SK-N-MC (cell line): Measurements from ENCODE around the gene BRK1.

Experiments used
- DNase-seq: peaks from one replicate; pipeline ENCODE4 v3.0.0-alpha.2; 2011; ENCODE audit warnings: low read depth, low spot score
- H3K27ac ChIP-seq: fragments of 200-600 bp; sonication (generic); 2 replicates; pipeline ENCODE4 v1.5.1; 2016; ENCODE audit warnings: mixed run types
- H3K36me3 ChIP-seq: fragments of 200-600 bp; sonication (generic); 2 replicates; pipeline ENCODE4 v1.6.1; 2017; ENCODE audit warnings: antibody characterized with exemption, low read length, mixed read lengths; ENCODE audit not compliant: insufficient read depth
- H3K4me3 ChIP-seq: fragments of 200-600 bp; sonication (generic); 2 replicates; pipeline ENCODE4 v1.5.1; 2016
- H3K9ac ChIP-seq: fragments of 200-600 bp; sonication (generic); 2 replicates; pipeline ENCODE4 v1.8.0; 2017; ENCODE audit warnings: mixed run types, mixed read lengths; ENCODE audit not compliant: insufficient read length
- H3K9me3 ChIP-seq: fragments of 200-600 bp; sonication (generic); 2 replicates; pipeline ENCODE4 v1.6.1; 2017; ENCODE audit warnings: low read depth, mild to moderate bottlenecking, antibody characterized with exemption, low read length, moderate library complexity, mixed read lengths
- EZH2 ChIP-seq: fragments of 200-600 bp; sonication (generic); IDR thresholded peaks from one replicate; pipeline ENCODE4 v1.6.1; 2017; ENCODE audit warnings: antibody characterized with exemption
- FOXP2 ChIP-seq: optimal IDR thresholded peaks from 2 replicates; pipeline ENCODE3; 2011; ENCODE audit warnings: mild to moderate bottlenecking, moderate library complexity; ENCODE audit not compliant: insufficient read depth; ENCODE audit errors: extremely low read length, control extremely low read depth
- POLR2AphosphoS5 ChIP-seq: IDR thresholded peaks from 2 replicates; pipeline ENCODE4 v1.6.1; 2012; ENCODE audit warnings: mild to moderate bottlenecking, low read depth, low read length, borderline replicate concordance

The BRK1 gene

DNA sequence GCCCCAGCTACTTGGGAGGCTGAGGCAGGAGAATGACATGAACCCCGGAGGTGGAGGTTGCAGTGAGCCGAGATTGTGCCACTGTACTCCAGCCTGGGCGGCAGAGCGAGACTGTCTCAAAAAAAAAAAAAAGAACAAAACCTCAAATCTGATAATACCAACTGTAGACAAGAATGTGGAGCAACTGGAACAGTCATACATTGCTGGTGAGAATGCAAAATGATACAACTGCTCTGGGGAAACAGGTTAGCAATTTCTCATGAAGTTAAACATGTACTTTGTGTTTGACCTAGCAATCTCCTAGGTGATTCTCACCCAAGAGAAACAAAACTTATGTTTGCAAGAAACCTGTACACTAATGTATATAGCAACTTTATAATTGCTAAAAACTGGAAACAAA is 21.7 kb downstream of the BRK1 start:
- no peak overlapping the region for H3K27ac ChIP-seq
- no peaks in the 10 kb centered on the region for H3K9me3 ChIP-seq
- no peak overlapping the region for H3K4me3 ChIP-seq
- no peaks in the 10 kb centered on the region for H3K36me3 ChIP-seq
- H3K9ac ChIP-seq = no peak overlapping the region
- TF ChIP-seq POLR2AphosphoS5 = no peak
- no peak for TF ChIP-seq EZH2
- TF ChIP-seq FOXP2 = no peak
- no peak for DNase-seq

DNA sequence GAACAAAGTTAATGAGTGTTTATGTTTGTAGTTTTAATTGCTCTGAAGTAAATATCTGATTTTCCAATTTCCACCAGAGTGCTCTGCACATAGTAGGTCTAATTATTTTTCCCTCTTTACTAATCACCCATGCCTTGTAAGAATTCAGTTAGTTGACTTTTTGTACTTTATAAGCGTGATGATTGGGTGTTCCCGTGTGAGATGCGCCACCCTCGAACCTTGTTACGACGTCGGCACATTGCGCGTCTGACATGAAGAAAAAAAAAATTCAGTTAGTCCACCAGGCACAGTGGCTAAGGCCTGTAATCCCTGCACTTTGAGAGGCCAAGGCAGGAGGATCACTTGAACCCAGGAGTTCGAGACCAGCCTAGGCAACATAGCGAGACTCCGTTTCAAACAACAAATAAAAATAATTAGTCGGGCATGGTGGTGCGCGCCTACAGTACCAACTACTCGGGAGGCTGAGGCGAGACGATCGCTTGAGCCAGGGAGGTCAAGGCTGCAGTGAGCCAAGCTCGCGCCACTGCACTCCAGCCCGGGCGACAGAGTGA is 25.6 kb downstream of the BRK1 start:
- Histone ChIP-seq H3K9ac (no peak overlapping the region), H3K36me3 (no peaks in the 10 kb centered on the region), H3K4me3 (peak overlapping the region; percentile 81), H3K9me3 (no peaks in the 10 kb centered on the region), H3K27ac (no peak overlapping the region)
- TF ChIP-seq POLR2AphosphoS5 (no peak), FOXP2 (no peak), EZH2 (no peak)
- DNase-seq = no peak

DNA sequence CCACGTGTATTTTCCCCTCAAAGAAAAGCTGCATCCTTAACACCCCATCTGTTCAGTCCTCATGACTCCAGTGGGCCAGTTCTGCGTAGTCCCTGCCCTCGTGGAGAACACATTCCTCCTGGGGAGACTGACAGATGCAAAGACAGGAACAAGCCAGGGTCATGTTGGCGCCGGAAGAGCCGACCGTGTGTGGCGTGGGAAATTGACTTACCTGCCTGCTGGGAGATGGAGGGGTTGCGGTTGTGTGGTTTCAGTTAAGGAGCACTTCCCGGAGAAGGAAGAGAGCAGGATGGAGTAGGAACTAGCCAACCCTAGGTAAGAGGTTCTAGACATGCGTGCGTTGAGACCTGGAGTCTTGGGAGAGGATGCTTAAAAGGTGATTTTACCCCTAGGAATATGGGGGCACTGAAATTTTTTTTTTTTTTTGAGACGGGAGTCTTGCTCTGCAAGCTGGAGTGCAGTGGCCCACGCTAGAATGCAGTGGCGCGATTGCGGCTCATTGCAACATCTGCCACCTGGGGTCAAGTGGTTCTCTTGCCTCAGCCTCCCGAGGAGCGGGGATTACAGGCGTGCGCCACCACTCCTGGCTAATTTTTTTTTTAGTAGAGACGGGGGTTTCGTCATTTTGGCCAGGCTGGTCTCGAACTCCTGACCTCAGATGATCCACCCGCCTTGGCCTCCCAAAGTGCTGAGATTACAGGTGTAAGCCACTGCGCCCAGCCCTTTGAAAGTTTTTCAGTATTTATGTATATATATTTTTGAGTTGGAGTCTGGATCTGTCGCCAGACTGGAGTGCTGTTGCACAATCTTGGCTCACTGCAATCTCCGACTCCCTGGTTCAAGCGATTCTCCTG is 27.5 kb downstream of the BRK1 start:
- DNase-seq = no peak
- no peak for TF ChIP-seq EZH2
- no peaks in the 10 kb centered on the region for H3K9me3 ChIP-seq
- peaks cover 2% of the 10 kb centered on the region; the same call in 1 of the 2 replicates for H3K36me3 ChIP-seq
- peak overlapping the region; percentile 81 for H3K4me3 ChIP-seq
- H3K9ac ChIP-seq = peak overlapping the region; percentile 47
- no peak overlapping the region for H3K27ac ChIP-seq

DNA sequence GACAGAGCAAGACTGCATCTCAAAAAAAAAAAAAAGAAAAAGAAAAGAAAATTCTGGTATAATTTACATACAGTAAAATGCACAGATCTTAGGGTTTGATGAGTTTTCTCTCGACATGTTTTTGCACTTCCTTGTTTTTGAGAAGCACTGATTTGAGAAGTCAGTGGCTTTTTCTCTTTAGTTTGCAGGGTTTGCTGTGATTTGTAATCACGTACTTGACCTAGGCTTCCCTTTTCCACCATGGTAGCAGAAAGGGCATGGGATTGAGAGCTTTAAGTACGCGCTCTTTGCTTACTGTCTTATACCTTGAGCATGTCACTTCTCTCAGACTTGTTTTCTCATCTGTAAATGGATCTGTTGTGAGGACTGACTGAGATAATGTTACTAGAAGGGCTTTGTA is 30.2 kb downstream of the BRK1 start:
- no peaks in the 10 kb centered on the region for H3K9me3 ChIP-seq
- H3K36me3 ChIP-seq = peaks cover 18% of the 10 kb centered on the region; the same call in 1 of the 2 replicates
- H3K4me3 ChIP-seq = no peak overlapping the region
- TF ChIP-seq FOXP2 = no peak
- no peak for TF ChIP-seq EZH2
- TF ChIP-seq POLR2AphosphoS5 = no peak
- no peak overlapping the region for H3K27ac ChIP-seq
- H3K9ac ChIP-seq = no peak overlapping the region
- no peak for DNase-seq

DNA sequence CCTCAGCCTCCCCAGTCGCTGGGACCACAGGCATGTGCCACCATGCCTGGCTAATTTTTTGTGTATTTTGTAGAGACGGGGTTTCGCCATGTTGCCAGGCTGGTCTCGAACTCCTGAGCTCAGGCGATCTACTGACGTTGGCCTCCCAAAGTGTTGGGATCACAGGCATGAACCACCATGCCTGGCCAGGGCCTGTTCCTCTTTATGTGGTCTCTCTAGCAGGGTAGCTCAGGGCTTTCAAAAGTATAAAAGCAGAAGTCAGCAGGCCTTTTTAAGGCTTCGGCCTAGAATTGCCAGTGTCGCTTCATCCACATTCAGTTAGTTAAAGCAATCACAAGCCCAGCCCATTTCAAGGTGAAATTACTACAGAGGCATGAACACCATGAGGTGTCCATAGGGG is 33.8 kb downstream of the BRK1 start:
- Histone ChIP-seq H3K4me3 (no peak overlapping the region), H3K9me3 (no peaks in the 10 kb centered on the region), H3K36me3 (peaks cover 27% of the 10 kb centered on the region; the same call in 1 of the 2 replicates), H3K9ac (no peak overlapping the region), H3K27ac (no peak overlapping the region)
- no peak for TF ChIP-seq EZH2
- no peak for TF ChIP-seq POLR2AphosphoS5
- TF ChIP-seq FOXP2 = no peak
- DNase-seq = no peak

DNA sequence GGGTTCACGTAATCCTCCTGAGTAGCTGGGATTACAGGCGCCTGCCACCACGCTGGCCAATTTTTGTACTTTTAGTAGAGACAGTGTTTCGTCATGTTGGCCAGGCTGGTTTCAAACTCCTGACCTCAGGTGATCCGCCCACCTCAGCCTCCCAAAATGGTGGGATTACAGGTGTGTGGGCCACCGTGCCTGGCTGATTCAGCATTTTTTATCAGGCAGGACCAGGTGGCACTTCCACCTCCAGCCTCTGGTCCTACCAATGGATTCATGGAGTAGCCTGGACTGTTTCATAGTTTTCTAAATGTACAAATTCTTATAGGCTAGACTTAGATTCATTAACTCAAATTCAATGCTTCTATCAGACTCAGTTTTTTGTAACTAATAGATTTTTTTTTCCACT is 35.5 kb downstream of the BRK1 start:
- Histone ChIP-seq H3K27ac (no peak overlapping the region), H3K9ac (no peak overlapping the region), H3K4me3 (no peak overlapping the region), H3K9me3 (no peaks in the 10 kb centered on the region), H3K36me3 (peaks cover 27% of the 10 kb centered on the region; the same call in 1 of the 2 replicates)
- DNase-seq = no peak
- TF ChIP-seq POLR2AphosphoS5 (no peak), EZH2 (no peak), FOXP2 (no peak)

DNA sequence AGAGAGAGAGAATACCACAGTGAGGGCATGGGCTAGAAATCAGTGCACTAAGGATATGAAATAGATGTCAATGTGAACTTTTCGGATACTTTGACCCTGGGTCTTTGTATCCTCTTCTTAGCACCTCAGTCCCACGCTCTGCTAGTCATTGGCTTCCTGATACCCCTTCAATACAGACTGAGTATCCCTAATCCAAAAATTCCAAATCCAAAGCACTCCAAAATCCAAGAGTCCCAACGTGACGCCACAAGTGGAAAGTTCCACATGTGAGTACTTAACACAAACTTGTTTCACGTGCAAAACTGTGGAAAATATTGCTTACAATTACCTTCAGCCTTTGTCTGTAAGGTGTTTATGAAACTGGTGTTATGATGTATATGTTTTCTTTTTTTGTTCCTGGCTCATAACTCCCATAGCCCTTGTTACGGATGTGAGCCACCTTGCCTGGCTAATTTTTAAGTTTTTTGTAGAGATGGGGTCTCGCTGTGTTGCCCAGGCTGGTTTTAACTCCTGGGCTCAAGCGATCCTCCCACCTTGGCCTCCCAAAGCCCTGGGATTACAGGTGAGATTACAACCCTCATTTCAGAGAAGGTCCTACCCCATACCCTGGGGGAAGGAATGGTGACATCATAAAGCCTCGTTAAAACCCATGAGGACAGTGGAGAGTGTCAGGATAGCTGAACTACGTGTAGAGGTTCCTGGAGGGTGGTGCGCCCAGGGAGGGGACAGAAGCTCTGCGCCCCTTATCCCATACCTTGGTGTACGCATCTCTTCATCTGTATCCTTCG is 39.1 kb downstream of the BRK1 start:
- Histone ChIP-seq H3K36me3 (peaks cover 21% of the 10 kb centered on the region; the same call in 1 of the 2 replicates), H3K9me3 (no peaks in the 10 kb centered on the region), H3K4me3 (no peak overlapping the region), H3K27ac (no peak overlapping the region), H3K9ac (no peak overlapping the region)
- DNase-seq = no peak
- TF ChIP-seq POLR2AphosphoS5 = no peak; the same call in 1 of the 2 replicates
- TF ChIP-seq EZH2 = no peak
- TF ChIP-seq FOXP2 = no peak

DNA sequence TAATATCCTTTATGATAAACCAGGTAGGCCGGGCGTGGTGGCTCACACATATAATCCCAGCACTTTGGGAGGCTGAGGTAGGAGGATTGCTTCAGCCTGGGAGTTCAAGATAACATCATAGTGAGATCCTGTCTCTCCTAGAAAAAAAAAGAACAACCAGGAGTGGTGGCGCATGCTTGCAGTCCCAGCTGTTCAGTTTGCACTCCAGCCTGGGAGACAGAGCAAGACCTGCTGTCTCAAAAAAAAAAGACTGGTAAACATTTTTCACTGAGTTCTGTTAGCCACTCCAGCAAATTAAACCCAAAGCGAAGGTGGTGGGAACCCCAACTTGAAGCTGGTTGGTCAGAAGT is 39.6 kb downstream of the BRK1 start:
- Histone ChIP-seq H3K27ac (no peak overlapping the region), H3K9me3 (no peaks in the 10 kb centered on the region), H3K36me3 (peaks cover 15% of the 10 kb centered on the region; the same call in 1 of the 2 replicates), H3K9ac (no peak overlapping the region), H3K4me3 (no peak overlapping the region)
- no peak for TF ChIP-seq FOXP2
- no peak for TF ChIP-seq POLR2AphosphoS5
- TF ChIP-seq EZH2 = no peak
- no peak for DNase-seq
